HG02981 (cell line): Measurements from ENCODE around the gene MON2.
"Not testable (repeated sequence)": the region's sequence is repeated elsewhere in the genome, so short reads cannot be mapped to it uniquely, and the experiment has no call there.

Source experiments
- ATAC-seq: cut with Tn5 transposase; IDR thresholded peaks from one replicate; pipeline ENCODE4 v1.9.1; 2021; ENCODE audit warnings: mild to moderate bottlenecking, moderate library complexity; ENCODE audit not compliant: unreplicated experiment

The MON2 gene

DNA sequence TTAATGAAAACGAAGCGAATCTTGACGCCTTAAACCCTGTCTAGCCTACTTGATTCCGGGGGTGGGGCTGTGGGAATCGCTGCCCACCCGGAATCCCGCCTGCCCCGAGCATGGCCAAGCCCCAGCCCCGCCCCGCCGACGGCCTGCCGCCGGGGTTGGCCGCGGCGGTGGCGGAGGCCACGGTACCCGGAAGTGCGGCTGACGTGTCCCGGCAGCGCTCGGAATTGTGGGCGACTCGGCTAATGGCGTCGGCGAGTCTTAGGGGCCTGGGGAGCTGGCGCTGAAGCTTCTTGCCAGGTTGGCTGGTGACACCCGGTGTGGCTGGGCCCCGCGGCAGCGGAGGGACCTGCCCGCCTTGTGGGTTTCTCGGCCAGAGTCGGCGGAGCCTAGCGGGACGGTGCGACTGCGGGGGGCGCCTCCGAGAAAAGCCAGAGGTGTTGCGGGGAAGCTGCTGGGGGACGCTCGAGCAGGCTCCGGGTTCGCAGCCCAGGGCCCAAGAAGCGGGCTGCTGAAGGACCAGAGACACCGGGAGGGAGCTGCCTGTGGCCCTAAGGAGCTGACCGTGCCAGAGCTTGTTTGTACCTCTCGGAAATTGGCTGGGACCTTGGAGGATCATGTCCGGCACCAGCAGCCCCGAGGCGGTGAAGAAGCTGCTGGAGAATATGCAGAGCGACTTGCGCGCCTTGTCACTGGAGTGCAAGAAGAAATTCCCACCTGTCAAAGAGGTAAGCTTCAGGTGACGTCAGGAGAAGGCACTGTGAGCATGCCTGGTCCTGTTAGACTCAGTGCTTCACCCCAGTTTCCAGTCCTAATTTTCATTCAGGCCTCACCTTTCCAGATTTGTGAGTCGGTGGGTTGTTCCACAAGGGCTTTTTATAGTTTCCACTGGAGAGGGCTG, at the start of gene MON2:
Gene MON2, plus strand, starts transcription at position 233 of the 898 bp plus-strand sequence. Its CDS starts 382 bp downstream, at position 615.
- ATAC-seq: peak; percentile 97

DNA sequence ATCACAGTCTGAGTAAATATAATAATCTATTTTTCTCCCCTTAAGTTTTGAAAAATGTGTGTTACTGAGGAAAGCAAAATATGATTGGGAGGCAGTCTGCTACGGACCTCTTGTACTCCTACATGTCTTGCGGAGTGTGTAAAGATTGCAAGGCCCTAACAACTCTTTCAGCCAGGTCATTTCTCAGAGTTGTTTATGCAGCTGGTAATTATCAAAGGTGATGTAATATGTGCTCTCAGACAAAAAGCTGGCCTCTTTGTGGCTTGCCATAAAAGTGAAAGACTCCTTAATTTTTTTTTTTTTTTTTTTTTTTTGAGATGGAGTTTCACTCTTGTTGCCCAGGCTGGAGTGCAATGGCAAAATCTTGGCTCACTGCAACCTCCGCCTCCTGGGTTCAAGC, 40.5 kb upstream of the MON2 start:
- no peak for ATAC-seq

DNA sequence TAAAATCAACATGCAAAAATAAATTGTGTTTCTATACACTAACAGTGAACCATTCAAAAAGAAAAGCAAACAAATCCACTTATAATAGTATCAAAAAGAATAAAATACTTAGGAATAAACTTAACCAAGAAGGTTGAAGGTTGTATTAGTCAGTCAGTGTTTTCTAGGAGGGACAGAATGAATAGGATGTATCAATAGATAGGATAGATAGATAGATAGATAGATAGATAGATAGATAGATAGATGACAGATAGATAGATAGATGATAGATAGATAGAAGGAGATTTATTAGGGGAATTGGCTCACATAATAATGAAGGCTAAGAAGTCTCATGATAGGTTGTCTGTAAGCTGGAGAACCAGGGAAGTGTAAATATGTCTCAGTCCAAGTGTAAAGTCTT, 37.2 kb upstream of the MON2 start:
- ATAC-seq: no peak

GRCh38 chr12:62434494-62435302, 31.9 kb upstream of the MON2 start:
- ATAC-seq: no peak

GRCh38 chr12:62435303-62436163, 31.1 kb upstream of the MON2 start:
- peak; percentile 82 for ATAC-seq

GRCh38 chr12:62436164-62436503, 30.5 kb upstream of the MON2 start:
- ATAC-seq: no peak

GRCh38 chr12:62438098-62438692, 28.4 kb upstream of the MON2 start:
- ATAC-seq: no peak

GRCh38 chr12:62446754-62447452, 19.7 kb upstream of the MON2 start:
- ATAC-seq: no peak

DNA sequence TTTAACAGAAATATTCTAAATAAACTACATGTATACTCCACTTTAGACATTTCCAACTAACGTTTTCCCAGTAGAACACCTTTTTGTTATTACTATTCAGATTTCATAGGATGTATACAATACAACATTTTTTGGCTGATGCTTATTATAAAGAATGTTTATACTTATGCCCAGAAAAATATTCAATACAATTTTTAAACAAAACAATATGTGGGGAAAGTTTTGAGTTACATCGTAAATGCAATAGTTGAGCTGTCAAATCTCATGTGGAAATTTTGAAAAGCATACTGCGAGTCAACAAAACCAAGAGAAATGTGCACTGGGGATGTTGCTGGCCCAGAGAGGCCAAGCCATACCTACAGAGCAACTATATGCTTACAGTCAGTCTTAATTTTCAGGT, 18.2 kb upstream of the MON2 start:
- no peak for ATAC-seq

GRCh38 chr12:62455429-62455828, 11.2 kb upstream of the MON2 start:
- ATAC-seq: not testable (repeated sequence)

- ATAC-seq: no peak
Observed at GRCh38 chr12:62458626-62459025, 8.0 kb upstream of the MON2 start.

DNA sequence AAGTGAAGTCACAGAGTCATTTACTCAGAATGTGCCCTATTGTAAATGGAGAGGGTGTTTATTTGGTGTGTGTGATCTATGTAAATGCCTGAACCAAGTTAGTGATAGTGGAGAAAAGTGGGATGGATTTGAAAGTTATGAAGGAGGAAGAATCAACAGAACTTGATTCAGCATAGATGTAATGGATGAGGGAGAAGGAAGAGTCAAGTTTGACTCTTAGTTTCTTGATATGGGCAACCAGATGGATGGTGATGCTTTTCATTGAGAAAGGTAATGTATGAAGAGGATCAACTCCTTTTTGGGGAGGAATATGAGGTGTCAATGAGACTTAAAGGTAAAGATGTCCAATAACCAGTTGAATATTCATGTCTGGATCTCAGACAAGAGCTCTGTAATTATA, 6.7 kb upstream of the MON2 start:
- ATAC-seq: no peak

DNA sequence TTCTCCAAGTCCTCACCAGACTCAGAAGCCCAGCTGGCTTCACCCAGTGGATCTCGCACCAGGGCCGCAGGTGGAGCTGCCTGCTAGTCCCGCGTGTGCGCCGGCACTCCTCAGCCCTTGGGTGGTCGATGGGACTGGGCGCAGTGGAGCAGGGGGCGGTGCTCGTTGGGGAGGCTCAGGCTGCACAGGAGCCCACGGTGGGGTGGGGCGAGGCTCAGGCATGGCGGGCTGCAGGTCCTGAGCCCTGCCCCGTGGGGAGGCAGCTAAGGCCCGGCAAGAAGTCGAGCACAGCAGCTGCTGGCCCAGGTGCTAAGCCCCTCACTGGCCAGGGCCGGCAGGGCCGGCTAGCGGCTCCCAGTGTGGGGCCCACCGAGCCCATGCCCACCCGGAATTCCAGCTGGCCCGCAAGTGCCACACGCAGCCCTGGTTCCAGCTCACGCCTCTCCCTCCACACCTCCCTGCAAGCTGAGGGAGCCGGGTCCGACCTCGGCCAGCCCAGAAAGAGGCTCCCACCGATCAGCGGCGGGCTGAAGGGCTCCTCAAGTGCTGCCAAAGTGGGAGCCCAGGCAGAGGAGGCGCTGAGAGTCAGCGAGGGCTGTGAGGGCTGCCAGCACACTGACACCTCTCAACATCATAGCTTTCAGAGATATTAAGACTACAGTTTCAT, 5.3 kb upstream of the MON2 start:
- not testable (repeated sequence) for ATAC-seq

- not testable (repeated sequence) for ATAC-seq
Observed at GRCh38 chr12:62463252-62463651, 3.4 kb upstream of the MON2 start.

GRCh38 chr12:62466018-62466593, 520 bp upstream of the MON2 start:
- peak; percentile 23 for ATAC-seq

GRCh38 chr12:62468397-62468796, 1.8 kb downstream of the MON2 start:
- no peak for ATAC-seq

DNA sequence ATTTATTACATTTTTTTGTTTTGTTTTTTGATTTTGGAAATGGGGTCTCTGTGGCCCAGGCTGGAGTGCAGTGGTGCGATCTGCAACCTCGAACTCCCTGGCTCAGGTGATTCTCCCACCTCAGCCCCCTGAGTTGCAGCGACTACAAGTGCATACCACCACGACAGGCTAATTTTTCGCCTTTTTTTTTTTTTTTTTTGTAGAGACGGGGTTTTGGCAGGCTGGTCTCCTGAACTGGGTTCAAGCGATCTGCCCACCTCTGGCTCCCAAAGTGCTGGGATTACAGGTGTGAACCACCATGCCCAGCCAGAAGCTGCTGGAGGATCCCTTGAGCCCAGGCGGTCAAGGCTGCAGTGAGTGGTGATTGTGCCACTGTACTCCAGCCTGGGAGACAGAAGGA, 2.3 kb downstream of the MON2 start:
- no peak for ATAC-seq

GRCh38 chr12:62469704-62470103, 3.1 kb downstream of the MON2 start:
- ATAC-seq: no peak

DNA sequence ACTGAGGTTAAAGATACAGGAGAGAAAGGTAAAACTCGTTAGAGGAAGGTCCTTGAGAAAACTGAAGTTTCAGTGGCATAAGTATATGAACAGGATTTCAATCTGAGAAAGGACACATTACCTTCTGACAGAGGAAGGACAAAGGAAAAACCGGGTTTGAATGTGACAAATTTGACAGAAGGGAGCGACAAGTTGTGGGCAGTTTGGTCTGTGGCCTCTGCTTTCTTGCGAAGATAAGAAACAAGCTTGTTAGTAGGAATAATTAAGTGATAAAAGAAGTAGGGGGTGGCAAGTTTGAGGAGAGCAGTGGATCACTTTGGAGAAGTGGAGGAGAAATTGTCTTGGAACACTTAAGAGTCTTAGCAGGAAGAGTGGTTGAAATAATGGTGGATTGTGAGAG, 5.1 kb downstream of the MON2 start:
- ATAC-seq: no peak
